Pancreas (tissue), 10 donors: ENCODE data around the gene ZNF783. TPM values are rescaled to one million over a fixed set of nuclear protein-coding genes. Genes with fewer than 3 reads are reported as not detected.

Experiments
- ATAC-seq, 4 donors: fragments of 200-7000 bp; cut with Tn5 transposase; one replicate each; pipeline versions ENCODE4 v1.8.0 to v1.9.1; 2020; ENCODE audit warnings: mild to moderate bottlenecking in 4 of 4, moderate library complexity in 4 of 4
- DNase-seq, 6 donors: peaks; one replicate each; pipeline ENCODE4 v3.0.0-alpha.2; 2020
- FAIRE-seq: peaks from 2 replicates; lab custom pipeline; 2012; peaks lifted over from hg19 to GRCh38; lab: Jason Lieb, UNC
- H3K27ac ChIP-seq, 4 donors: fragments of 200-600 bp; sonication (generic); 1 replicate in 3 of 4; 2 replicates in 1 of 4; pipeline versions ENCODE4 v1.5.0 to v1.8.0; 2020
- H3K27me3 ChIP-seq, 4 donors: fragments of 200-600 bp; one replicate each; pipeline ENCODE4 v1.8.0; 2021
- H3K36me3 ChIP-seq, 3 donors: fragments of 200-600 bp; sonication (generic) in 1 of 3; one replicate each; pipeline versions ENCODE4 v1.5.0 to v1.8.0; 2020 to 2021
- H3K4me1 ChIP-seq, 3 donors: fragments of 200-600 bp; one replicate each; pipeline ENCODE4 v1.8.0; 2021
- H3K4me3 ChIP-seq, 4 donors: fragments of 200-600 bp; sonication (generic) in 2 of 4; one replicate each; pipeline versions ENCODE4 v1.5.0 to v1.8.0; 2020 to 2021
- H3K9me3 ChIP-seq, 4 donors: fragments of 200-600 bp; one replicate each; pipeline ENCODE4 v1.8.0; 2021
- CTCF ChIP-seq, 4 donors: fragments of 200-600 bp; sonication (generic) in 3 of 4; IDR thresholded peaks; one replicate each; pipeline versions ENCODE4 v1.5.0 to v1.8.0; 2021; ENCODE audit warnings: antibody characterized with exemption in 4 of 4
- WGBS, 2 donors: extraction: QIAGEN DNeasy Blood & Tissue Kit; methylation state at CpG; one replicate each; pipeline ENCODE4 v1.1.7; 2013; 5-methylcytosine and 5-hydroxymethylcytosine counted together
- intact Hi-C, 3 donors: fragments of 100-400 bp; cut with DNase I; formaldehyde crosslinking; loops; one replicate each; pipeline versions ENCODE4 v1.11.1 to v1.14.2; 2022
- polyA plus RNA-seq, 2 donors: library from polyadenylated mRNA; stranded (reverse); fragments of 200-250 nt; gene quantifications; one replicate each; pipeline ENCODE4 v1.2.3, GENCODE V29; 2013
- total RNA-seq, 6 donors: library from RNA; stranded (reverse); fragmentation: NEBNext Ultra II Directional in 4 of 6; extraction: Animal tissue kit (Norgen Biotek cat#: 25700) in 4 of 6; gene quantifications; one replicate each; pipeline versions ENCODE4 v1.2.1 to v1.2.4, GENCODE V29; 2021 to 2023
- donor health status: healthy with polysubstance abuse.
- donor health status: DM: no; HTN: no; CAD: no; lungs with moderate emphysema.
- donor health status: DM: no; HTN: no; CAD: no.
- donor health status: control.
- donor health status: control.
- donor health status: Bipolar disorder and iron deficiency.
- donor health status: DM: yes; HTN: yes; CAD: no.
- donor health status: DM: no; HTN: no; CAD: no.
- donor health status: DM: no; HTN: no; CAD: no.
- donor health status: DM: yes; HTN: yes; CAD: no.

Gene ZNF783
- total and polyA plus RNA-seq, 8 donors, result 4.7 to 11.2 (median 6.1) TPM

GRCh38 chr7:149278396-149278795, 16.4 kb downstream of the ZNF783 start:
- no peak for TF ChIP-seq CTCF (IDR thresholded peaks at IDR 0.05)
- Histone ChIP-seq H3K4me1 (no peaks in the 10 kb centered on the region), H3K4me3 (no peak overlapping the region), H3K27ac (no peak overlapping the region), H3K27me3 (no peaks in the 10 kb centered on the region), H3K9me3 (no peaks in the 10 kb centered on the region), H3K36me3 (peaks cover 0 to 13% (median 3%) of the 10 kb centered on the region in 3 donors)
- ATAC-seq (no peak), DNase-seq (no peak), FAIRE-seq (no peak)
- 93 to 97% methylated on average over 11 of the region's 11 CpGs for WGBS, 2 donors
- intact Hi-C loops, result no loop called here

DNA sequence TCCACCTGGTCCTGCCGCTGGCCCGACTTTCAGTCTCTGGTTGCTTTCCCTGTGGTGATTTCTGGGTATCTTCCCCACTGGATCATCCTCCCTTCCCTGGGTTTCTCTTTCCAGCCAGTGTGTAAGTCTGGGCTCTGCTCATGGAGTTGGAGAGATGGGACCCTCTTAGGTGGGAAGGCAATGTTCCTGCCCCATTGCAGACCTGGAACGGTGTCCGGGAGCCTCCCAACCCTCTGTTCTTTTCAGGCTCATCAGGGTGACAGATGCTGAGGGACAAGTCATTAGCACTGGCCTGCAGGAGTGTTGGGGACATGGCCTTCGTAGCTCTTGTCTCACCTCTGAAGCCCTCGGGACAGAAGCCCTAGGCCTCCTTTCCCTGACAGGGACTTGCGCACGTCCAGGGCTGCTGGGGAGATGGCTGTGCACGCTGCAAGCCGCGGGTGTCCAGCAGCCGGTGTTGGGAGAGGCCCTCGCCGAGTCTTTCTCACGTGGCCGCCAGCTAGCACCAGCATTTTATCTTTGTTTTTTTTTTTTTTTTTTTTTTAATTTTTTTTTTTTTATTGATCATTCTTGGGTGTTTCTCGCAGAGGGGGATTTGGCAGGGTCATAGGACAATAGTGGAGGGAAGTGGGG, 17.2 kb downstream of the ZNF783 start:
- peaks cover 0 to 13% (median 3%) of the 10 kb centered on the region in 3 donors for H3K36me3 ChIP-seq
- ATAC-seq, result no peak
- H3K27ac ChIP-seq, result no peak overlapping the region
- intact Hi-C loops, result no loop called here
- DNase-seq, result no peak
- H3K9me3 ChIP-seq, result no peaks in the 10 kb centered on the region
- H3K4me3 ChIP-seq, result no peak overlapping the region
- TF ChIP-seq CTCF (IDR thresholded peaks at IDR 0.05), result no peak
- no peaks in the 10 kb centered on the region for H3K27me3 ChIP-seq
- H3K4me1 ChIP-seq, result no peaks in the 10 kb centered on the region
- 90 to 93% methylated on average over 17 of the region's 17 CpGs for WGBS, 2 donors
- FAIRE-seq, result no peak

DNA sequence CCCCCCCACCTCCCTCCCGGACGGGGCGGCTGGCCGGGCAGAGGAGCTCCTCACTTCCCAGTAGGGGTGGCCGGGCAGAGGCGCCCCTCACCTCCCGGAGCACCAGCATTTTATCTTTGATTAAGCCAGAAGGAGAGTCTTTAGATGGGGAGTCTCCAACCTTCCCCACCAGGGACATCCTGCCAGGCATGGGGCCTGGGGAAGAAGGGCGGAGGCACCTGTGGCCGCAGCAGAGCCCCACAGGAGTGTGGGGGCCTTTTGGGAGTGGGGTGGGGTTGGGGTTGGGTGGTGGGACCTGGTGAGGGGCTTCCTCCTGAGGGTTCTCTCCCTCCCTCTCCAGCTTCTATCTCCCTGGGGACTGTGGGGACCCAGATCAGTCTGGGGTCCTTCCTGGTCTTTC, 18.2 kb downstream of the ZNF783 start:
- DNase-seq, result no peak
- ATAC-seq, result no peak
- Histone ChIP-seq H3K36me3 (peaks cover 0 to 13% (median 3%) of the 10 kb centered on the region in 3 donors), H3K27ac (no peak overlapping the region), H3K4me3 (no peak overlapping the region), H3K4me1 (no peaks in the 10 kb centered on the region), H3K9me3 (no peaks in the 10 kb centered on the region), H3K27me3 (no peaks in the 10 kb centered on the region)
- FAIRE-seq, result no peak
- WGBS, 2 donors, result 88 to 100% methylated on average over 5 to 7 of the region's 9 CpGs
- no peak for TF ChIP-seq CTCF (IDR thresholded peaks at IDR 0.05)
- intact Hi-C loops, result no loop called here

DNA sequence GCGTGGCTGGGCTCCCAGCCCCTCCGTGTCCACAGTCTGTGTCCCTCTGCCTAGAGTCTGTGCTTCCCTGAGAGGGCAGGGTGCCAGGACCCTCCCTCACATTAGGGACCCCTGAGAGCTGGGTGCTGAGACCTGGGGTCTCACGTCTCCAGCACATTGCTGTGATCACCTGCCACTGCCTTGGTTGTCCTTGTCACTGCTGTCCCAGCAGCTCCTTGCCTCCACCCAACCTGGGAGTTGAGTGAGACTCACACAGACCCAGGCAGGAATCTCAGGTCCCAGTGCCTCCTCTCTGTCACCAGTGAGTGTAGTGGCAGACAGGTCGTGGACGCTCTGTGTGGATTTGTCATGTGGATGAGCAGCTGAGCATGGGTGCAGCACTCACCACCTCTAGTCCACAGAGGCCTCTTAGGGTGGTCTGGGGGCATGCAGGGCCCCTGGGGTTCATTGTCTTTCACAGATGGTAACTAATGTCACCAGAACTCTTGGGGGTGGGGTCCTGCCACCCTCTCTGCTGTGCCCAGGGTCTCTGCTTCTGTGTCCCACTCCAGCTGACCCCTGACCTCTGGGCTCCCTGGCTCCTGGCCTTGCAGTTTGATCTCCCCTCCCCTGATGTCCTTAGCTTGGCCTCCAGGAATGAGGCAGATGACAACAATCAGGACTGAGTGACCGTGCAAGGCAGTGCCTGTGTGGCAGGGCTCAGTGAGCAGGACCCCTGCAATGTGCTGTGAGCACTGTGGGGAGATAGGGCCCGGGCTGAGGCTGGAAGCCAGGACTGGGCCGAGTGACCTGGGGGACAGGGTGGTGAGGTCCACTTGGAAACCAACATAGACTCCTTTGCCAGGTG, 18.9 kb downstream of the ZNF783 start:
- no peaks in the 10 kb centered on the region for H3K27me3 ChIP-seq
- H3K27ac ChIP-seq, result no peak overlapping the region
- intact Hi-C loops, result no loop called here
- H3K4me1 ChIP-seq, result no peaks in the 10 kb centered on the region
- H3K36me3 ChIP-seq, result peaks cover 0 to 8% (median 3%) of the 10 kb centered on the region in 3 donors
- no peaks in the 10 kb centered on the region for H3K9me3 ChIP-seq
- no peak for TF ChIP-seq CTCF (IDR thresholded peaks at IDR 0.05)
- DNase-seq (peak in 1 of 6 donors; percentile 69), FAIRE-seq (no peak), ATAC-seq (no peak)
- 88 to 90% methylated on average over 8 of the region's 8 CpGs for WGBS, 2 donors
- H3K4me3 ChIP-seq, result no peak overlapping the region
